GM12878 (cell line): ENCODE data around the gene GKN1. TPM values are rescaled to one million over a fixed set of nuclear protein-coding genes. Genes with fewer than 3 reads are reported as not detected.

Source experiments
- ATAC-seq: fragments of 200-7000 bp; cut with Tn5 transposase; 3 replicates; pipeline ENCODE4 v1.9.1; 2020; ENCODE audit warnings: mild to moderate bottlenecking, moderate library complexity
- BruUV-seq: library from RNA; stranded (reverse); fragments of 400-500 nt; replicated peaks from 2 replicates; lab custom pipeline; 2021; lab: Mats Ljungman, UMichigan
- CTCF ChIA-PET: fragments of 300-600 bp; sonication (Branson Sonifier 250); formaldehyde crosslinking; extraction: SDS; loops from one replicate; lab custom pipeline; 2021; ENCODE audit warnings: inconsistent platforms; lab: Yijun Ruan, JAX
- POLR2A ChIA-PET: fragments of 350-600 bp; formaldehyde crosslinking; extraction: SDS; loops from one replicate; lab custom pipeline; 2021; ENCODE audit warnings: inconsistent platforms; lab: Charles Lee
- RAD21 ChIA-PET: fragments of 300-600 bp; sonication (Branson Sonifier 250); formaldehyde crosslinking; loops from one replicate; lab custom pipeline; 2023; ENCODE audit warnings: antibody characterized with exemption; ENCODE audit not compliant: unreplicated experiment; lab: Charles Lee
- SMC1A ChIA-PET: fragments of 300-600 bp; sonication (Branson Sonifier 250); formaldehyde crosslinking; loops from one replicate; lab custom pipeline; 2023; ENCODE audit not compliant: unreplicated experiment, uncharacterized antibody; lab: Charles Lee
- DNase-seq: peaks from one replicate; pipeline ENCODE4 v3.0.0-alpha.2; 2011; ENCODE audit warnings: low read depth, low spot score
- FAIRE-seq: peaks from 3 replicates; lab custom pipeline; 2011; peaks lifted over from hg19 to GRCh38; lab: Jason Lieb, UNC
- H2AFZ ChIP-seq: 2 replicates; pipeline ENCODE4 v1.6.0; 2011; ENCODE audit warnings: low read depth, low read length, control low read depth; ENCODE audit not compliant: control insufficient read depth
- H3K27ac ChIP-seq: 2 replicates; pipeline ENCODE4 v1.5.1; 2011; ENCODE audit warnings: control low read depth; ENCODE audit not compliant: control insufficient read depth, insufficient read depth
- H3K27me3 ChIP-seq, 2 experiments: replicated peaks in 1 of 2; 2 replicates each; pipeline versions ENCODE4 v1.6.0 to v1.6.1; 2011; ENCODE audit warnings: low read length in 1 of 2; ENCODE audit not compliant: control insufficient read depth in 2 of 2, insufficient read depth in 2 of 2
- H3K36me3 ChIP-seq, 2 experiments: 2 replicates each; pipeline ENCODE4 v1.5.1; 2011; ENCODE audit warnings: low read length in 1 of 2; ENCODE audit not compliant: control insufficient read depth in 2 of 2, insufficient read depth in 2 of 2
- H3K4me1 ChIP-seq: 2 replicates; pipeline ENCODE4 v1.6.1; 2011; ENCODE audit warnings: mild to moderate bottlenecking, low read length, moderate library complexity, mixed read lengths; ENCODE audit not compliant: control insufficient read depth, insufficient read depth
- H3K4me2 ChIP-seq: 2 replicates; pipeline ENCODE4 v1.6.0; 2011; ENCODE audit warnings: control low read depth; ENCODE audit not compliant: control insufficient read depth, insufficient read depth
- H3K4me3 ChIP-seq: fragments of 200-600 bp; sonication (generic); 2 replicates; pipeline ENCODE4 v1.5.1; 2016
- H3K79me2 ChIP-seq: 2 replicates; pipeline ENCODE4 v1.6.0; 2011; ENCODE audit warnings: low read length; ENCODE audit not compliant: control insufficient read depth, insufficient read depth
- H3K9ac ChIP-seq: 2 replicates; pipeline ENCODE4 v1.8.0; 2011; ENCODE audit warnings: low read length, control low read depth, mixed read lengths; ENCODE audit not compliant: control insufficient read depth, insufficient read depth
- H3K9me3 ChIP-seq: replicated peaks from 3 replicates; pipeline ENCODE4 v1.5.1; 2011; ENCODE audit warnings: mild to moderate bottlenecking, low read length; ENCODE audit not compliant: control insufficient read depth, insufficient read depth
- H4K20me1 ChIP-seq: 2 replicates; pipeline ENCODE4 v1.6.0; 2011; ENCODE audit not compliant: control insufficient read depth, insufficient read depth
- BACH1 ChIP-seq: fragments of 450-650 bp; IDR thresholded peaks from 2 replicates; pipeline ENCODE4 v1.6.1; 2017; ENCODE audit warnings: mild to moderate bottlenecking, borderline replicate concordance
- CBX3 ChIP-seq: fragments of 200-600 bp; sonication (generic); IDR thresholded peaks from 2 replicates; pipeline ENCODE4 v1.6.1; 2016; ENCODE audit warnings: low read depth, borderline replicate concordance
- KLF5 ChIP-seq: fragments of 450-650 bp; IDR thresholded peaks from 2 replicates; pipeline ENCODE4 v1.6.1; 2014; ENCODE audit warnings: mild to moderate bottlenecking; ENCODE audit not compliant: partially characterized antibody
- MEF2B ChIP-seq: fragments of 450-650 bp; IDR thresholded peaks from 2 replicates; pipeline ENCODE4 v1.6.1; 2018; ENCODE audit warnings: mild to moderate bottlenecking, moderate library complexity; ENCODE audit not compliant: partially characterized antibody, poor library complexity, severe bottlenecking
- NBN ChIP-seq: fragments of 450-650 bp; IDR thresholded peaks from 2 replicates; pipeline ENCODE4 v1.6.1; 2016
- RAD51 ChIP-seq: fragments of 450-650 bp; IDR thresholded peaks from 2 replicates; pipeline ENCODE4 v1.6.1; 2016; ENCODE audit warnings: moderate library complexity, mild to moderate bottlenecking, inconsistent platforms
- RELA ChIP-seq: fragments of 450-650 bp; IDR thresholded peaks from 2 replicates; pipeline ENCODE4 v1.8.0; 2014; ENCODE audit warnings: borderline replicate concordance; ENCODE audit not compliant: partially characterized antibody
- SIN3A ChIP-seq: IDR thresholded peaks from 2 replicates; pipeline ENCODE4 v1.6.1; 2012; ENCODE audit warnings: low read depth, low read length, improper control_type of control experiment
- WRNIP1 ChIP-seq: IDR thresholded peaks from 2 replicates; pipeline ENCODE4 v1.6.1; 2011; ENCODE audit warnings: low read depth, low read length, improper control_type of control experiment, borderline replicate concordance
- ZBED1 ChIP-seq: IDR thresholded peaks from 2 replicates; pipeline ENCODE4 v1.6.1; 2016; ENCODE audit warnings: borderline replicate concordance
- ZNF274 ChIP-seq: IDR thresholded peaks from one replicate; pipeline ENCODE4 v1.8.0; 2011; ENCODE audit not compliant: insufficient read length, insufficient read depth
- WGBS: methylation state at CpG from one replicate; pipeline ENCODE4 v1.1.6; 2016; ENCODE audit warnings: low lambda C conversion rate; ENCODE audit not compliant: insufficient replicate concordance, insufficient coverage; ENCODE audit errors: missing lambda C conversion rate; 5-methylcytosine and 5-hydroxymethylcytosine counted together
- in situ Hi-C: fragments of 300-500 bp; cut with MboI; formaldehyde crosslinking; loops from 9 replicates; pipeline ENCODE4 v1.14.3; 2018; ENCODE audit warnings: mixed read lengths
- intact Hi-C: fragments of 100-400 bp; cut with micrococcal nuclease; formaldehyde crosslinking; loops from one replicate; pipeline ENCODE4 v1.14.2; 2022; ENCODE audit not compliant: unreplicated experiment
- polyA plus RNA-seq, 11 experiments: library from polyadenylated mRNA; depleted of rRNA in 4 of 11; unstranded in 6 of 11; stranded (reverse) in 5 of 11; fragments of >200 nt; fragmentation: Nextera tagmentation in 4 of 11; fragmentation: Illumina TruSeq in 1 of 11; extraction: Ambion mirVana in 4 of 11; extraction: Trizol in 1 of 11; gene quantifications; 1 replicate in 1 of 11; 2 replicates in 10 of 11; pipeline versions ENCODE4 v1.2.1 to v1.2.3, GENCODE V29; 2011 to 2016; ENCODE audit warnings: inconsistent platforms in 2 of 11, missing spikeins in 2 of 11, low read depth in 1 of 11
- total RNA-seq, 4 experiments: library from RNA; depleted of rRNA in 3 of 4; stranded (reverse); fragments of >200 nt in 3 of 4; fragmentation: Illumina TruSeq in 1 of 4; extraction: Trizol in 1 of 4; gene quantifications; 2 replicates each; pipeline versions ENCODE4 v1.2.1 to v1.2.3, GENCODE V29; 2013 to 2021
- TF ChIP-seq, protein P1 (sequence below): IDR thresholded peaks from 2 replicates; pipeline ENCODE4 v1.6.1; 2012; ENCODE audit warnings: low read depth, low read length, improper control_type of control experiment
- TF ChIP-seq, protein P2 (sequence below): fragments of 450-650 bp; IDR thresholded peaks from 2 replicates; pipeline ENCODE4 v1.6.1; 2017; ENCODE audit warnings: low read depth, mild to moderate bottlenecking, moderate library complexity

GKN1 gene
- total and polyA plus RNA-seq, 10 of the 15 experiments (the other 5 are each of a cell fraction or from before 2014, with no cell fraction given) = not detected

DNA sequence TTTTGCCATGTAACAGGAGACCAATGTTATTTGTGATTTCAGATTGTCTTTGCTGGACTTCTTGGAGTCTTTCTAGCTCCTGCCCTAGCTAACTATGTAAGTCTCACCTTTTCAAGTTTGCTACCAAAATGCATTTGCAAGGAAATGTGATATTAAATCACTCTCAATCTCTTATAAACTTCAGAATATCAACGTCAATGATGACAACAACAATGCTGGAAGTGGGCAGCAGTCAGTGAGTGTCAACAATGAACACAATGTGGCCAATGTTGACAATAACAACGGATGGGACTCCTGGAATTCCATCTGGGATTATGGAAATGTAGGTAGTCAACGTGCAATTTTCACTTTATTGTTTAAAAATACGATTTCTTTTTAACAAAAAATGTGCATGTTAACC, 3.0 kb downstream of the GKN1 start:
- H3K27ac ChIP-seq = no peak overlapping the region
- no peaks in the 10 kb centered on the region for H3K4me1 ChIP-seq
- no peaks in the 10 kb centered on the region for H4K20me1 ChIP-seq
- H3K4me3 ChIP-seq = no peak overlapping the region
- TF ChIP-seq, protein P1, sequence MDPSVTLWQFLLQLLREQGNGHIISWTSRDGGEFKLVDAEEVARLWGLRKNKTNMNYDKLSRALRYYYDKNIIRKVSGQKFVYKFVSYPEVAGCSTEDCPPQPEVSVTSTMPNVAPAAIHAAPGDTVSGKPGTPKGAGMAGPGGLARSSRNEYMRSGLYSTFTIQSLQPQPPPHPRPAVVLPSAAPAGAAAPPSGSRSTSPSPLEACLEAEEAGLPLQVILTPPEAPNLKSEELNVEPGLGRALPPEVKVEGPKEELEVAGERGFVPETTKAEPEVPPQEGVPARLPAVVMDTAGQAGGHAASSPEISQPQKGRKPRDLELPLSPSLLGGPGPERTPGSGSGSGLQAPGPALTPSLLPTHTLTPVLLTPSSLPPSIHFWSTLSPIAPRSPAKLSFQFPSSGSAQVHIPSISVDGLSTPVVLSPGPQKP = no peak
- TF ChIP-seq, protein P2, sequence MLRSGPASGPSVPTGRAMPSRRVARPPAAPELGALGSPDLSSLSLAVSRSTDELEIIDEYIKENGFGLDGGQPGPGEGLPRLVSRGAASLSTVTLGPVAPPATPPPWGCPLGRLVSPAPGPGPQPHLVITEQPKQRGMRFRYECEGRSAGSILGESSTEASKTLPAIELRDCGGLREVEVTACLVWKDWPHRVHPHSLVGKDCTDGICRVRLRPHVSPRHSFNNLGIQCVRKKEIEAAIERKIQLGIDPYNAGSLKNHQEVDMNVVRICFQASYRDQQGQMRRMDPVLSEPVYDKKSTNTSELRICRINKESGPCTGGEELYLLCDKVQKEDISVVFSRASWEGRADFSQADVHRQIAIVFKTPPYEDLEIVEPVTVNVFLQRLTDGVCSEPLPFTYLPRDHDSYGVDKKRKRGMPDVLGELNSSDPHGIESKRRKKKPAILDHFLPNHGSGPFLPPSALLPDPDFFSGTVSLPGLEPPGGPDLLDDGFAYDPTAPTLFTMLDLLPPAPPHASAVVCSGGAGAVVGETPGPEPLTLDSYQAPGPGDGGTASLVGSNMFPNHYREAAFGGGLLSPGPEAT = no peak
- TF ChIP-seq BACH1 = no peak
- no peak for TF ChIP-seq SIN3A
- TF ChIP-seq MEF2B = no peak
- no peak for TF ChIP-seq ZBED1
- no peak for TF ChIP-seq KLF5
- TF ChIP-seq RAD51 = no peak
- TF ChIP-seq NBN = no peak
- TF ChIP-seq WRNIP1 = no peak
- no peak for TF ChIP-seq CBX3
- no peak for TF ChIP-seq ZNF274
- TF ChIP-seq RELA = no peak
- TF ChIP-seq, all 136 proteins: peak for 0
- Histone ChIP-seq H3K9me3 (no peaks in the 10 kb centered on the region), H2AFZ (no peak overlapping the region), H3K4me2 (no peak overlapping the region), H3K79me2 (no peaks in the 10 kb centered on the region), H3K9ac (no peak overlapping the region), H3K36me3 (no peaks in the 10 kb centered on the region), H3K27me3 (peaks cover 0 to 5% of the 10 kb centered on the region in 2 experiments; a peak in 1 of 4 replicates)
- intact Hi-C loops = no loop called here
- FAIRE-seq = no peak
- no TSS peak for BruUV-seq
- in situ Hi-C loops = no loop called here
- WGBS = 6% methylated on average over 4 of the region's 4 CpGs
- no peak for DNase-seq
- no peak for ATAC-seq
- SMC1A ChIA-PET = interaction anchor here (0.9 kb wide), 1 partner anchor 37 kb away, joined by 3 read pairs; no protein-coding TSS in a partner anchor
- POLR2A ChIA-PET = no interaction called here
- CTCF ChIA-PET = interaction anchor here (0.7 kb wide), 1 partner anchor 233 kb away, joined by 4 read pairs; no protein-coding TSS in a partner anchor
- RAD21 ChIA-PET = no interaction called here
